HG02642 (cell line): ENCODE results near the gene EXOC6B.

Source experiments
- ATAC-seq: cut with Tn5 transposase; IDR thresholded peaks from one replicate; pipeline ENCODE4 v1.9.1; 2021; ENCODE audit warnings: mild to moderate bottlenecking; ENCODE audit not compliant: unreplicated experiment, poor library complexity

Gene EXOC6B

DNA sequence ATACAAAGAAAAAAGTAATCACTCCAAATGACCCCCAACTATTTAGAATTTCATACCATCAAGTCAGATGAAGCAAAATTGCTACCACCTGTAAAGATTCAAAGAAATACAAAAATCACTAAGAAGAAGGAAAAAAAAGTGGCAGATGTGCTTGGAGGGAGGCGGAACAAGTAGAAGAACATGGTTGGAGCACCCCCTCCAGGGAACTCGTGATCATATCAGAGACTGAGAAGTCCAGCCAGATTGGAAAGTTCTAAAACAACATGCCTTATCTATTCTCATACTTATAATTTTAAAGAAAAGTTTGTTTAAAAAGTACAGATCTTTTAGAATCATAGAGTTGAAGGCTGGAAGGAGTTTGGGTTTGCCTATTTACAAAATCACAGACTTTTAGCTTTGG is 564.8 kb downstream of the EXOC6B start:
- ATAC-seq: no peak

DNA sequence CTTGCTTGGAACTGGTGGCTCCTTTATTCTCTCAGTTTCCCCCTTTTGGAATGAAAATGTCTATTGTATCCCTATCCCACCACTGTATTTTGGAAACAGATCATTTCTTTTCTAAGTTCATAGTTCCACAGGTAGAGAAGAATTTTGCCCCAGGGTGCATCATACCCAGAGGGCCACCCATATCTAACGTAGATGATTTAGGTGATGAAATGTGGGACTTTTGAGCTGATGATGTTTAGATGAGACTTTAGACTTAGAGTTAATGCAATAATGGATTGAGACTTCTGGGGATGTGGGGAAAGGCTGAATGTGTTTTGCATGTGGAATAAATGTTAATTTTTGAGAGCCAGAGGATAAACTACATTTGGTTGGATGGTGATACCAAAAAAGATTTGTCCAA is 570.3 kb downstream of the EXOC6B start:
- no peak for ATAC-seq

DNA sequence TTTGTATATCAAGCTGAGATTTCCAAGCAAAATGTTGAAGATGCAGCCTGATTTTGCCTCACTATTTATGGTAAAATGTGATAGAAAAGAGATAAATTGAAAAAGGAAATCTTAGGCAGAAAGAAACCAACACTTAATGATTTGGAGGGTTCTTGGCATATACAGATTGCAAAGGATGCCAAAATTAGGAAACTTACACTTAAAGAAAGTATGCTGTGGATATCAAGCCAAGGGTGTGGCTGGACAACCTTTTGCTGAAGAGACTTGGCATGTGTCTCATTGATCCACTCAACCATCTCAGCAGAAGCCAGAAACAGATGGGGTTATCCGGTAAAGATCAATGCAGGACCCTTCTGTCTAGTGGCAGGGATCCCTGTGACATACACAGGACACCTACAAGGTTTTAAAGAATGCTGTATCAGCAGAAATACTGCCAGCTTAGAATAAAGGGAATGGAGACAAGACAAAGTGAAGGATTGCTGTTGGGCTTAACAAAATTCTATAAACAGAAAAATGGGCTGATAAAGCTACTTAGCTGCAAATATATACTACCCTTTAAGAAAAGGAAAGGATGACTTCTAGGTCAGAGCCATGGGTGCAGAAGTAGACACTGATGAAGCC is 570.9 kb downstream of the EXOC6B start:
- ATAC-seq: no peak

DNA sequence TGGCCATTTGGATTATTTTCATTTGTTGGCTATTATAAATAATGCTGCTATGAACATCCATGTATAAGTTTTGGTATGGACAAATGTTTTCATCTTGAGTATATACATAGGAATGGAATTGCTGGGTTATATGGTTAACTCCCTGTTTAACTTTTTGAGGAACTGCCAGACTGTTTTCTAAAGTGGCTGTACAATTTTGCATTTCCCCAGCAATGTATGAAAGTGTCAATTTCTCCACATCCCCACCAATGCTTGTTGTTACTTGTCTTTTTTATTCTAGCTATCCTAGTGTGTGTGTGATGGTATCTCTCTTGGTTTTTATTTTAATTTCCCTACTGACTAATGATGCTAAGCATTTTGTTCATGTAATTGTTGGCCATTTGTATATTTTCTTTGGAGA is 587.5 kb downstream of the EXOC6B start:
- no peak for ATAC-seq

DNA sequence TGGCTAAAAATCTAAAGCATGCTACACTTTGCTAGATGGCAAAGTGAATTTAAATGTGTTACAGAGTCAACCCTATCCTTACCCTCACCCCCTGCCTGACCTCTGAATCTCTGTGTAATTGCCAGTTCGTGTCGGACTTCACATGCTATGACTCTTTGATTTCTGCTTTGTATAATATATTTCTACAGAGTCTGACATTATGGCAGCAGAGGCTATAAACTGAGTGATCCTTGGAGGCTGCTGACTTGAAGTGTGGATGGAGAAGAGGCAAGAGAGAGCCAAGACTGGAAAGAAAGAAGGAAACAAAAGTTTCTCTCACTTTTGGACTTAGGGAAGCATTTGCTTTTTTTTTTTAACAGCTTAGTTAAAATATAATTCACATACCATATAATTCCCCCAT is 588.3 kb downstream of the EXOC6B start:
- ATAC-seq: no peak

DNA sequence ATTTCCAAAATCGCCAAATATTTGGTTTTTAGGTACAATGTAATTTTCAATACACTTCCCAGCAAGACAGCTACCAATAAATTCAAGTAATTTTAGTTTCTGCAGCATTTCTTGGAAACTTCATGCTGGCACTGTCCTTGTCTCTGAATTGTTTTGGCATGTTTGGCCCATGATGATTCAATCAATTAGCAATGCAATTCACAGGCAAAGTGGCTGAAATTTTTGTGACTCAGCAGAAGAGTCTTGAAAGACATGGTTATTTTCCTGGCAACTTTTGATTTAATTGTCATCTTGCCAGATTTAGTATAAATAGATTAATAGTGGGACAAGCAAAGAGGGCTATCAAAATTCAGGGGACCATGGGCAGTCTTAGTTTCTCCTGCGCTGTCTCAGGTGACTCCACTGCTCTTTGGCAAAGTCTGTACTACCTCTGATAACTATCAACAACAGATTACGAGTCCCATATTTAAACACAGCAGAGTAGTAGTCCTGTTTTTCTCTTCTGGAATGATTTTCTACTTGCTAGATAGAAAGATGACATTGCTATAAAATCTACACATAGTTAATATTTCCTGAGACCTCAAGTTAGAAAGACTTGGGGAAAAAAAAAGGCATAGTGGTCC is 589.3 kb downstream of the EXOC6B start:
- ATAC-seq: no peak

DNA sequence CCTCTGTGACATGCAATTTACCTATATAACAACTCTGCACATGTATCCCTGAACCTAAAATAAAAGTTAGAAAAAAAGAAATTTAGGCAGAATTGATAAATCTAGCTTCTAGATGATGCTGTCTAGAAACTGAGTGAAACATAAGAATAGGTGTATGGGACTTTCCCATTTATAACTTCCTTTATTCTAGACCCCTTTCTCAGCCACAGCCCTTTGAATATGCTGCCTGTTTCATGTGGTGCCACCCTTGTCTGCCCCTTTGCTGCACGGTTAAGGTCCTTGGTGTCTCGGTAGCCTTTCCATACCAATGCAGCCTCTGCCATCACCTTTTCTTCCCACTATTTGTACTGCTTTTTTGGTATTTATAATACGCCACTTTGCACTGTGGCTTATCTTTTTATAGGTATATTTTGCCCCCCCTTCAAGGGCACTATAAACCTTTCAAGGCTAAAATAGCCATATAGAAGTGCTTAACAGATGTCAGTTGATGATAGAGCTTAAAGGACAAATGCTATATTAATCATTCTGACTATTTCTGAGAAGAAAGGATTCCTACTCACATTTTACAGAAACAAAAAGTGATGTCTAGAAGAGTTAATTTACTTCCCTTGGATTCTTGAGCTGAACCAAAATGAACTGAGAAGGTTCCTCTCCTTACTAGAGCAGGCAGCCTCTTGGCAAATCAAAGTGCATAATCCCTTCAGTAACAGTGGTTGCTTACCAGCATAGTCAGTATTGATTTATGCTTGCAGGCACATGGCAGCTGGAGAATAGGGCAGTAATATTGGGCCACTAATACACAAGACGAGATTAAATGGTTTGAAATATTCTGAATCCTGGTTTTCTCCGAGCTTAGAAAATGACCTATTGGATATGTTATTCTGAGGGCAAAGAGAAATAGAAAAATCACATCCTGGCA is 590.1 kb downstream of the EXOC6B start:
- ATAC-seq: no peak

DNA sequence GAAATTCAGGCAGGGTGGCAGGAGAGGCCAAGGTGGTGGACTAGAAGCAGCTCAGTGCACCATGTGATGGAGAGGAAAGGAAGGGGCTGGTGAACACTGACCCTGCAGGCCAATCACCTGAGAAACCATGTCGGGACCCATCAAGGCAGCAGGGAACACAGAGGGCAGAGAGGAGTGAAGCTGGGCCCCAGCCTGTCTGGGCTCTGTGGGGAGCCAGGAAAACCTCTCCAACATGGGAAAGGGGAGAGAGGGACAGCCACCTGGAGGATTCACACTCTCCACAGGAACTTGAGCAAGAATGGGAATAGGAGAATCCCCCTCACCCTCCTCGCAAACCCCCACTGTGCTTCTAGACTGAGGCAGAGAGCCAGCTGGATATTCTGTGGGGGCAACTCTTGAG is 592.6 kb downstream of the EXOC6B start:
- no peak for ATAC-seq

DNA sequence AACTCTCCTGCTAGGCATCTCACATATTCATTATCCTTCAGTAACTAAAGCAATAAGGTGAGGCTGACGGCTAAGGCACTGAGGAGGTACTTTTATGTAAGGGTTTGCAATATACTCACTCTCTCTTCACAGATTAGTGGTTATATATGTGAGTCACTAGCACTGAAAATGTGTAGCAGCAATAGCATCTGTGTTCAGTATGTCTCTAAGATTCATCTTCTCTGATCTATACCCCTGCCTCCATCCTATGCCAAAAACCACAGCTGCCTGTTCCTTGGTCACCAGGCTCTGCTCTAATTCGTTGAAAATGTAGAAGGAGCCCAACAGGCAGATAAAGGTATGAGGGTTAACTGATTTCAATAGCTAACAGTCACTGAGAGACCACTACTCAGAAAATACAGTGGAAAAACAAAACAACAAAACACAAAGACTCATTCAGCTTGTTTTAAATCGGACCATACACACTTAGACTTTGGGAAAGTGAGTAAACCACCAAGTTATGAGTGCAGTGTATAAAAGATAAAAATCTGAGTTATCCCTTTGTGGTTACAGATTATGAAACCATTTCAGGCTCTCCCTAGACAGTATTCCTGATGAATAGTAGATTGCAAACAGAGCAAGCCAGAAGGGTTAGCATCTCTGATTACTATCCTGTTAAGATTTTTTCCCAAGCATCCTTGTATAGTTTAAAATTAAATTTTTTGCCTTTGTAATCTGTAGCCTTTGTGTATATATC is 602.8 kb downstream of the EXOC6B start:
- ATAC-seq: no peak

DNA sequence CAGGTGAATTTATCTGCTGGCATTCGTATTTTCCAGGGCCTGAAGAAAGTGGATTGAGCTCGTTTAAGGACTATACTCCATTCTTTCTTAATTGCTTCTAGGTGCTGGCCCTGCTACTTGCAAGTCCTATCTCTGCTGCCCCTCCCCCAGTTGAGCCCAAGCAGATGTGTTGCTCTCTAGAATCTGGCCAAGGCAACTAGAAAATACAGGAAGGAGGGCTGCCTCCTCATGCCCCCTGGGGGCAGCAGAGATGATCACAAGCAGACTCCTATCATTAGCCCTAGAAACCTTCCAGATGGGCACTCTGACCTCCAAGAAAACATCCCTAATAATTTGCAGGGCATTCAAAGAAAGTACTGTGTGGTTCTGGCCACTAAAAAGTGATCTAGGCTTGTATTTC is 605.7 kb downstream of the EXOC6B start:
- ATAC-seq: peak; percentile 46

DNA sequence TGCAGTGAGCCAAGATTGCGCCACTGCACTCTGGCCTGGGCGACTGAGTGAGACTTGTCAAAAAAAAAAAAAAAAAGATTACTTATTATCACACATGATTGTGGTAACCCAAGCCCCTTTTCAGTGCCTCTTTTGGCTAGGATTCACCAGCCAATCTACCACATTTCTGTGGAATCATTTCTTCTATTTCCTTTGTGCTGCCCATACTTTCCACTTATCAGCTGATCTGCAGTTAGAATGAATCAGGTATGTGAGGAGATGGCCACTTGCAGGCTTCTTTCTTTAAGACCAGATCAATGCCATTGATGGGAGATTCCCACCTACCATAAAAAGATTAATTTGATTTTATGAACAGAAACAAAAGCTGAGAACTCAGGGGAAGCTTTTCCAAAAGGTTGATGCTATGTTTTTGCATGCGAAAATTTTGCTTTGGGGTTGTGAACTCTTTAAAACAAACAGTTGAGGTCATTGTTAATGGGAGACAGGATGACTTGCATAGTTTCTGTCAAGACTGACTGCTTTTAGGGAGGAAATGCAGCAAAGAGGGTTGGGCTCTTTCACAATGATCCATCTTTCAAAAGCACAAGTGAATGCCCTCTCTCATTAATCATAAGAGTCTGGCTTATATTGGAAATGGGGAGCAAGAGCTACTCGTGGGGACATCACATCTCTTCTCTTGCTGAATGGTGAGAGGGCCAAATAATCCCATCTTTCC is 611.2 kb downstream of the EXOC6B start:
- no peak for ATAC-seq

DNA sequence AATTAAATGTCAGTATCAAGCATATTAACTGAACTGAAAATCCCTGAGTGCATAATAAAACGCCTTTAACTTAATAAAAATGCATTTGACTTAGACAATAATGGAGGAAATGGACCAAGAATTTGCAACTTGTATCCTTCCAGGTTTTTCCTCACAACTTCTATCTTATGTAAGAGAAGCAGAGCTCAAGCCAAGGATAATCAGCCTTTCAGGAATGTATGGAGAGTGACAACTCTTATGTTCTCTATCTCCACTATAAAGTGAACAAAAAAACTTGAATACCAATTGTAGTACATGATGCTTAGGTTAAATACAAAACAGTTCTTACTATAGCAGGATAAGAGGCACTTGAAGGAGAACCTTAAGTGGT is 613.4 kb downstream of the EXOC6B start:
- ATAC-seq: no peak

DNA sequence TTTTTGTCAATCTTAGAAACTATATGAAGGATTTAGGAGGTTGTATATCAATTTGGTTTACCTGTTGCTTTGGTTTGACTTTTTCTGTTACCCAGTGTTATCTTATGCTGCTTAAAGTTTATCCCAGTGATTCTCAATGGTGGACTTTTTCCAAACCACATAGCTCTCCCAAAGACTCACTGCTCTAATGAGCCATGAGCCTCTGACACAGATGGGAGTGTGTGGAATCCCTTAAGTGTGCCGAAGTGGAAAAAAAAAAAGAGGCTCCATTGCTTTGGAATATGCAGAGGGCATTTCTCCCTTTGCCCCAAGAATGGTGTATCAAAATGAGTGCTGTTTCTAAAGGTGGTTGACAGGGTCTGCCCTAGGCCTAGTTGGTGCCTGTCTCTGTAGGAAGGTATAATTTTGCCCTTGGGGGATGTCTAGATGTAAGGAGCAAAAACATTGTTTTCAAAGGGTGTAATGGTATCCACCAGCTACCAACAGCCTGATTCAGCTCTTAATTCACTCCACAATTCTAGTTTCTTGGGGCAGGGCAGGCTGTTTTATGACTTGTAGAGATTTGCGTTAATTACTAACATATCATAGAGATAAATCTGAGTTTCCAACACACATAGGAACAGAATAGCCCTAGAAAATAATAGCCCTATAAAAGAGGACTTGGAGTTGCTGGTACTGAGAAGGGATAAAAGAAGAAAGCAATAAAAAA is 613.9 kb downstream of the EXOC6B start:
- ATAC-seq: no peak

DNA sequence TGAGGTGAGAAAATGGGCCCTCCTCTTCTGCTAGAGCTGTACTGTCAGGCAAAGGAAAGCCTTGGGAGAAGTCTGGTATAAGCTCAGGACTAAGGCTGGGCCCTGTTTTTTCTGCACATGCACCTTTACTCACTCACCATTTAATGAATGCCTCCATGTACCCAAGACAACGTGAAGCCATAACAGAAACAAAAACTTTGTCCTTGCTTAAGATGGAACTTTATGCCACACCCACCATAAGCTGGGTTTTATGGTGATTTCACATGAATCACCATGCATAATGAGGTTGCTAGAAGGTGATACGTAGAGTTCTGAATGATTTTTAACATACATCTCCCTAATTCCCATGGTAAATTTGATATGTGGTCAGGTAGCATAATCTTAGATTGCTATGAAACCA is 614.5 kb downstream of the EXOC6B start:
- no peak for ATAC-seq

DNA sequence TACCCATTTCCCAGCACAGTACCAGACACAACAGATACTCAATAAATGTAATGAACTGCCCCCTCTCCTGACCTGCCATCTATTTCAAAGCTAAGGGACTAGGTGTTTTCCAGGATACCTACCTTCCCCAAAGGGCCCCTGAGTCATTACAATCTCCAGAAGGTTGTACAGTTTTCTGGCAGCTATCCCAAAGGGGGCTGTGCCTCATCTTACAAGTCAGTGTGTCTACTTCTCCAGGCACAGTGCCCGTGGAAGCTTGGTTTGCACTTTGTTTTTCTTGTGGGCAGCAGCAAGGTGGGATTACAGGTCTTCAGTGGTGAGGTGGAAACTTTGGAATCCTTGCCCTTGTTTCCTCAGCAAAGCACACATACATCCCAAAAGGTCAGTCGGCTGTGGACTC is 615.4 kb downstream of the EXOC6B start:
- ATAC-seq: no peak

DNA sequence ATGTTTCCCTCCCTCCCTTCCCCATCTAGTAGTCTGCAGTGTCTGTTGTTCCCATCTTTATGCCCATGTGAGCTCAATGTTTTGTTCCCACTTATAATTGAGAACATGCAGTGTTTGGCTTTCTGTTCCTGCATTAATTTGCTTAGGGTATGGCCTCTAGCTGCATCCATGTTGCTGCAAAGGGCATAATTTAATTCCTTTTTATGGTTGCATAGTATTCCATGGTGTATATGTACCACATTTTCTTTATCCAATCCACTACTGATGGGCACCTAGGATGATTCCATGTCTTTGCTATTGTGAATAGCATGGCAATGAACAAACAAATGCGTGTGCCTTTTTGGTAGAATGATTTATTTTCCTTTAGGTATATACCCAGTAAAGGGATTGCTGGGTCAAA is 617.6 kb downstream of the EXOC6B start:
- ATAC-seq: no peak

DNA sequence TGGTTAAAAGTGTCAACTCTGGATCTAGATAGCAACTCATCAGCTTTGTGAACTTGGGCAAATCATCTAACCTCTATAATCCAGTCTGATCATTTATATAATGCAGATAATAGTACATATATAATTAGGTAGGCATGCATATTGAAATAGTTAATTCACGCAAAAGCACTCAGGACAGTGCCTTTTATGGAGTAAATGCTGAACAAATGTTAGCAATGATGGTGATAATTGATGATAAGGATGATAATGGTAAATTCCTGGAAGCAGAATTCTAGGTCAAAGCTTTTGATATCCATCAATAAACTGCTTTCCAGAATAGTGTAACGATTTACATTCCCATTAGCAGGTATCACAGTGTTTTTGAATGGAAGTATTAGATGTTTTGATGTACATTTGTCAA is 618.5 kb downstream of the EXOC6B start:
- ATAC-seq: no peak

DNA sequence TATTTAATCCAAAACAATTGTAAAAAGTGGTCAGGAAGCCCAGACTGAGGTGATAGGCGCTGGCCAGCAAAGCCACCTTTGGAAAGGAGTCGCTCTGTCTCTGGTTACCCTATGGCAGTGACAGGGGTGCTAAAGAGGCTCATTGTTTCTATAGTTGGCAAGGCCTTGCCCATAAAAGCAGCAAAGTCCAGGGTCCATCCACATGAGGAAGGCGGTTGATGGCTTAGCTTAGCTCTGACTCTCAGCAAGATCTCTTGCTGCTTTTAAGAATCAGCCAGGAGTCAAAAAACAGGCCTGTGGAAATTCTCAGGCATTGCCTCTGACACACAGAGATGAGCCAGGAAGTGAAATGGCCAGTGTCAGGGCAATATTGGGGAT is 620.3 kb downstream of the EXOC6B start:
- ATAC-seq: no peak

DNA sequence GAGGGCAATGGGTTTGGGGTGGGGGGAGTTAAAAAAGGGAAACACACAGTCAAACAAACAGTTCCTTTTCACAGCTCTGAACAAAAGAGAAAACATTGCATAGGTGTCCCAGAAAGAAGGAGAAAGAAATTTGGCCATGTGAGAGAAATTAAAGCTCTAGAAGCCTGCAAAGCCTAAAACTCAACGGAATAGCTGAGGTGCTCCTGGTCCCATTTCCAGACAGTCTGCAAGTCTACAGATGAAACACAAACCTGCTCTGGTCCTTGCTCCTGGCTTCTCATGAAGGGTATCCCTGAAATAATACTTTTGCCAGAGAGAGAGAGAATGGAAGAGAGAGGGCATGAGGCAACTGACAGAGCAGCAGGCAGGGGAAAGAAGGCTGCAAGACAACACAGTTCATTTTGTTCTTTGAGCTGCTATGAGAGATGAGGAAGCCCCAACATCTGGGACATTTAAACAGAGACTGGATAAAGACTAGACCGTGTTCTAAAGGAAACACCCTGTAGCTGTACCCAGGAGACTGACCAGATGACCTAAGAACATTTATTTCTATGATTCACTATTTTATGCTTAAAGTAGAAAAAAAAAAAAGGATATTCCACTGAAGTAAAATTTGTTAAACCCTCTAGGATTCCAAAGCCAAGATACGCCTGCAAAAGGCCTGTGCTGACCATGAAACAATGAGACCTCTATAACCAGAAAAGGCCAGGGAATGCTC is 620.9 kb downstream of the EXOC6B start:
- ATAC-seq: no peak
